Measurements from ENCODE around the gene PALLD. TPM values are rescaled to one million over a fixed set of nuclear protein-coding genes. Genes with fewer than 3 reads are reported as not detected.

The PALLD gene
- total and polyA plus RNA-seq, 2 of the 13 experiments (the other 11 are each of a cell fraction or from before 2014, with no cell fraction given), result 0.50 to 1.5 TPM

DNA sequence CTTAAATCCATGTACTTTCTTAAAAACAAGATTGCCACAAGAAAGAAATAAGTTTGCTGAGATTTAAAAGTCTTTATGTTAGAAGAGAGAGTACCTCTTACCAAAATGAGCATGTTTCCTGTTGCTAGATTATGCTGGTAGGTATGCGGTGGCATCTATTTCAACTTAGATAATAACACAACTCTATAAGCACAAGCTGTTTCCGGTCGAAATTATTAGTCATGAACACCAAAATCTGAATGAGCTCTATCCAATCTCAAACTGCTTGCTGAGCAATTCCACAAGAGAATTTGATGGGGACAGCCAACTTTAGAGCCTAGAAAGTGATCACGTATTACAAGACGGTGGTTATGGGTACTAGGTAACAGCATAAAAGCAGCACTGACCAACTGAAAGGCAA, 463.9 kb downstream of the PALLD start:
- in situ Hi-C loops (cut with HindIII; ENCODE audit: extremely low pct_ligation_motif_present, low pct_unique_long_range_greater_than_20kb), result no loop called here
- no peaks in the 10 kb centered on the region for H3K79me2 ChIP-seq (ENCODE audit: insufficient read depth, low read length)
- H3K36me3 ChIP-seq (replicated peaks in 1 of 2; ENCODE audit: control insufficient read depth in 1 of 2, insufficient read depth in 2 of 2, low read length in 2 of 2), result no peaks in the 10 kb centered on the region
- H3K9me3 ChIP-seq (ENCODE audit: low read length), result no peaks in the 10 kb centered on the region
- no peaks in the 10 kb centered on the region for H3K27me3 ChIP-seq (ENCODE audit: control insufficient read depth in 1 of 2, insufficient read depth in 2 of 2, low read length in 2 of 2)
- no peak overlapping the region for H3K4me3 ChIP-seq (replicated peaks in 1 of 3; ENCODE audit: insufficient read depth in 1 of 3, low read depth in 2 of 3, low read length in 3 of 3)
- no TSS peak for BruUV-seq (replicated peaks)
- ATAC-seq (no peak), FAIRE-seq (no peak), DNase-seq (ENCODE audit: low spot score) (no peak)
- H3K27ac ChIP-seq (ENCODE audit: extremely low read length, insufficient read depth, low read length), result no peak overlapping the region
- intact Hi-C loops (cut with micrococcal nuclease; ENCODE audit: unreplicated experiment), result no loop called here
- no peaks in the 10 kb centered on the region for H3K4me1 ChIP-seq (ENCODE audit: insufficient read depth, low read length)
- no peak overlapping the region for H3K9ac ChIP-seq (ENCODE audit: insufficient read depth, low read depth, low read length)
- H3K4me2 ChIP-seq (ENCODE audit: low read depth, low read length), result no peak overlapping the region
- CTCF ChIA-PET (ENCODE audit: low intra/inter-chr PET ratio, low total read pairs), result no interaction called here
- H2AFZ ChIP-seq (ENCODE audit: low read length), result no peak overlapping the region
- POLR2A ChIA-PET, result no interaction called here
- H4K20me1 ChIP-seq (ENCODE audit: insufficient read depth, low read length), result no peaks in the 10 kb centered on the region
- TF ChIP-seq, protein P1, sequence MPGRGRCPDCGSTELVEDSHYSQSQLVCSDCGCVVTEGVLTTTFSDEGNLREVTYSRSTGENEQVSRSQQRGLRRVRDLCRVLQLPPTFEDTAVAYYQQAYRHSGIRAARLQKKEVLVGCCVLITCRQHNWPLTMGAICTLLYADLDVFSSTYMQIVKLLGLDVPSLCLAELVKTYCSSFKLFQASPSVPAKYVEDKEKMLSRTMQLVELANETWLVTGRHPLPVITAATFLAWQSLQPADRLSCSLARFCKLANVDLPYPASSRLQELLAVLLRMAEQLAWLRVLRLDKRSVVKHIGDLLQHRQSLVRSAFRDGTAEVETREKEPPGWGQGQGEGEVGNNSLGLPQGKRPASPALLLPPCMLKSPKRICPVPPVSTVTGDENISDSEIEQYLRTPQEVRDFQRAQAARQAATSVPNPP (CRISPR knock-in tag; IDR thresholded peaks at IDR 0.05), result no peak
- TF ChIP-seq, protein P2, sequence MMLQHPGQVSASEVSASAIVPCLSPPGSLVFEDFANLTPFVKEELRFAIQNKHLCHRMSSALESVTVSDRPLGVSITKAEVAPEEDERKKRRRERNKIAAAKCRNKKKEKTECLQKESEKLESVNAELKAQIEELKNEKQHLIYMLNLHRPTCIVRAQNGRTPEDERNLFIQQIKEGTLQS (CRISPR knock-in tag; IDR thresholded peaks at IDR 0.05), result no peak
- TF ChIP-seq NRL (CRISPR knock-in tag; IDR thresholded peaks at IDR 0.05; ENCODE audit: borderline replicate concordance), result no peak
- TF ChIP-seq, protein P3, sequence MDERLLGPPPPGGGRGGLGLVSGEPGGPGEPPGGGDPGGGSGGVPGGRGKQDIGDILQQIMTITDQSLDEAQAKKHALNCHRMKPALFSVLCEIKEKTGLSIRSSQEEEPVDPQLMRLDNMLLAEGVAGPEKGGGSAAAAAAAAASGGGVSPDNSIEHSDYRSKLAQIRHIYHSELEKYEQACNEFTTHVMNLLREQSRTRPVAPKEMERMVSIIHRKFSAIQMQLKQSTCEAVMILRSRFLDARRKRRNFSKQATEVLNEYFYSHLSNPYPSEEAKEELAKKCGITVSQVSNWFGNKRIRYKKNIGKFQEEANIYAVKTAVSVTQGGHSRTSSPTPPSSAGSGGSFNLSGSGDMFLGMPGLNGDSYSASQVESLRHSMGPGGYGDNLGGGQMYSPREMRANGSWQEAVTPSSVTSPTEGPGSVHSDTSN (CRISPR knock-in tag; IDR thresholded peaks at IDR 0.05), result no peak
- no peak for TF ChIP-seq ZNF44 (CRISPR knock-in tag; IDR thresholded peaks at IDR 0.05)
- TF ChIP-seq ZNF430 (CRISPR knock-in tag; IDR thresholded peaks at IDR 0.05), result no peak
- no peak for TF ChIP-seq ATF1 (CRISPR knock-in tag; IDR thresholded peaks at IDR 0.05)
- TF ChIP-seq ZNF782 (CRISPR knock-in tag; IDR thresholded peaks at IDR 0.05; ENCODE audit: borderline replicate concordance), result no peak
- TF ChIP-seq NR2F6 (IDR thresholded peaks at IDR 0.05), result no peak
- TF ChIP-seq NR2F6 (CRISPR knock-in tag; IDR thresholded peaks at IDR 0.05), result no peak
- no peak for TF ChIP-seq TOPORS (CRISPR knock-in tag; IDR thresholded peaks at IDR 0.05)
- TF ChIP-seq, protein P4, sequence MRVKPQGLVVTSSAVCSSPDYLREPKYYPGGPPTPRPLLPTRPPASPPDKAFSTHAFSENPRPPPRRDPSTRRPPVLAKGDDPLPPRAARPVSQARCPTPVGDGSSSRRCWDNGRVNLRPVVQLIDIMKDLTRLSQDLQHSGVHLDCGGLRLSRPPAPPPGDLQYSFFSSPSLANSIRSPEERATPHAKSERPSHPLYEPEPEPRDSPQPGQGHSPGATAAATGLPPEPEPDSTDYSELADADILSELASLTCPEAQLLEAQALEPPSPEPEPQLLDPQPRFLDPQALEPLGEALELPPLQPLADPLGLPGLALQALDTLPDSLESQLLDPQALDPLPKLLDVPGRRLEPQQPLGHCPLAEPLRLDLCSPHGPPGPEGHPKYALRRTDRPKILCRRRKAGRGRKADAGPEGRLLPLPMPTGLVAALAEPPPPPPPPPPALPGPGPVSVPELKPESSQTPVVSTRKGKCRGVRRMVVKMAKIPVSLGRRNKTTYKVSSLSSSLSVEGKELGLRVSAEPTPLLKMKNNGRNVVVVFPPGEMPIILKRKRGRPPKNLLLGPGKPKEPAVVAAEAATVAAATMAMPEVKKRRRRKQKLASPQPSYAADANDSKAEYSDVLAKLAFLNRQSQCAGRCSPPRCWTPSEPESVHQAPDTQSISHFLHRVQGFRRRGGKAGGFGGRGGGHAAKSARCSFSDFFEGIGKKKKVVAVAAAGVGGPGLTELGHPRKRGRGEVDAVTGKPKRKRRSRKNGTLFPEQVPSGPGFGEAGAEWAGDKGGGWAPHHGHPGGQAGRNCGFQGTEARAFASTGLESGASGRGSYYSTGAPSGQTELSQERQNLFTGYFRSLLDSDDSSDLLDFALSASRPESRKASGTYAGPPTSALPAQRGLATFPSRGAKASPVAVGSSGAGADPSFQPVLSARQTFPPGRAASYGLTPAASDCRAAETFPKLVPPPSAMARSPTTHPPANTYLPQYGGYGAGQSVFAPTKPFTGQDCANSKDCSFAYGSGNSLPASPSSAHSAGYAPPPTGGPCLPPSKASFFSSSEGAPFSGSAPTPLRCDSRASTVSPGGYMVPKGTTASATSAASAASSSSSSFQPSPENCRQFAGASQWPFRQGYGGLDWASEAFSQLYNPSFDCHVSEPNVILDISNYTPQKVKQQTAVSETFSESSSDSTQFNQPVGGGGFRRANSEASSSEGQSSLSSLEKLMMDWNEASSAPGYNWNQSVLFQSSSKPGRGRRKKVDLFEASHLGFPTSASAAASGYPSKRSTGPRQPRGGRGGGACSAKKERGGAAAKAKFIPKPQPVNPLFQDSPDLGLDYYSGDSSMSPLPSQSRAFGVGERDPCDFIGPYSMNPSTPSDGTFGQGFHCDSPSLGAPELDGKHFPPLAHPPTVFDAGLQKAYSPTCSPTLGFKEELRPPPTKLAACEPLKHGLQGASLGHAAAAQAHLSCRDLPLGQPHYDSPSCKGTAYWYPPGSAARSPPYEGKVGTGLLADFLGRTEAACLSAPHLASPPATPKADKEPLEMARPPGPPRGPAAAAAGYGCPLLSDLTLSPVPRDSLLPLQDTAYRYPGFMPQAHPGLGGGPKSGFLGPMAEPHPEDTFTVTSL (CRISPR knock-in tag; IDR thresholded peaks at IDR 0.05; ENCODE audit: borderline replicate concordance), result no peak
- no peak for TF ChIP-seq ATF7-NPFF (CRISPR knock-in tag; IDR thresholded peaks at IDR 0.05; ENCODE audit: low read depth)
- TF ChIP-seq ZNF205 (CRISPR knock-in tag; IDR thresholded peaks at IDR 0.05), result no peak
- no peak for TF ChIP-seq TBP (CRISPR knock-in tag; IDR thresholded peaks at IDR 0.05)
- TF ChIP-seq IKZF4 (CRISPR knock-in tag; IDR thresholded peaks at IDR 0.05; ENCODE audit: borderline replicate concordance, low read depth, not compliant biosample characterization), result no peak
- TF ChIP-seq ZNF224 (CRISPR knock-in tag; IDR thresholded peaks at IDR 0.05), result no peak
- TF ChIP-seq ZNF773 (CRISPR knock-in tag; IDR thresholded peaks at IDR 0.05; ENCODE audit: borderline replicate concordance), result no peak
- TF ChIP-seq ZNF567 (CRISPR knock-in tag; IDR thresholded peaks at IDR 0.05; ENCODE audit: borderline replicate concordance), result no peak
- WGBS (ENCODE audit: low lambda C conversion rate), result 98% methylated on average over 5 of the region's 5 CpGs
